Right lobe of liver (tissue), 6 donors: Measurements from ENCODE around the gene ZRANB3. TPM values are rescaled to one million over a fixed set of nuclear protein-coding genes. Genes with fewer than 3 reads are reported as not detected.
"Not testable (repeated sequence)": the region's sequence is repeated elsewhere in the genome, so short reads cannot be mapped to it uniquely, and the experiment has no call there.

Source experiments
- ATAC-seq, 4 donors: fragments of 200-7000 bp; cut with Tn5 transposase; one replicate each; pipeline ENCODE4 v1.9.1; 2020; ENCODE audit warnings: mild to moderate bottlenecking in 4 of 4, moderate library complexity in 4 of 4
- DNase-seq, 3 donors: peaks; one replicate each; pipeline ENCODE4 v3.0.0-alpha.2; 2020
- H3K27ac ChIP-seq, 3 donors: fragments of 200-600 bp; one replicate each; pipeline ENCODE4 v1.8.0; 2022
- H3K27me3 ChIP-seq, 2 donors: fragments of 200-600 bp; one replicate each; pipeline ENCODE4 v1.8.0; 2022
- H3K36me3 ChIP-seq, 4 donors: fragments of 200-600 bp; sonication (generic) in 1 of 4; one replicate each; pipeline versions ENCODE4 v1.5.1 to v1.8.0; 2017 to 2022; ENCODE audit warnings: control low read depth in 1 of 4
- H3K4me1 ChIP-seq, 4 donors: fragments of 200-600 bp; sonication (generic) in 1 of 4; one replicate each; pipeline versions ENCODE4 v1.5.1 to v1.8.0; 2017 to 2022; ENCODE audit warnings: control low read depth in 1 of 4
- H3K4me3 ChIP-seq, 3 donors: fragments of 200-600 bp; one replicate each; pipeline ENCODE4 v1.8.0; 2022
- H3K9me3 ChIP-seq, 4 donors: fragments of 200-600 bp; sonication (generic) in 1 of 4; one replicate each; pipeline versions ENCODE4 v1.5.1 to v1.8.0; 2017 to 2022; ENCODE audit warnings: control low read depth in 1 of 4
- POLR2A ChIP-seq: fragments of 450-650 bp; IDR thresholded peaks from one replicate; pipeline ENCODE4 v1.6.1; 2017; ENCODE audit warnings: antibody characterized with exemption, mild to moderate bottlenecking
- WGBS: methylation state at CpG from one replicate; pipeline ENCODE4 v1.1.6; 2018; ENCODE audit warnings: low coverage, low lambda C conversion rate; ENCODE audit not compliant: insufficient coverage; ENCODE audit errors: missing lambda C conversion rate; 5-methylcytosine and 5-hydroxymethylcytosine counted together
- intact Hi-C, 2 donors: fragments of 100-400 bp; cut with DNase I; formaldehyde crosslinking; loops; one replicate each; pipeline versions ENCODE4 v1.11.2 to v1.14.1; 2022
- total RNA-seq, 6 experiments: library from RNA; depleted of rRNA in 2 of 6; stranded (reverse); fragments of >200 nt in 2 of 6; fragmentation: NEBNext Ultra II Directional in 3 of 6; extraction: Animal tissue kit (Norgen Biotek cat#: 25700) in 3 of 6; gene quantifications; one replicate each; pipeline versions ENCODE4 v1.1.0 to v1.2.4, GENCODE V29; 2016 to 2023
- TF ChIP-seq, protein P1 (sequence below), 4 donors: fragments of 200-600 bp in 3 of 4; fragments of 450-650 bp in 1 of 4; IDR thresholded peaks; one replicate each; pipeline versions ENCODE4 v1.5.1 to v1.8.0; 2016 to 2022; ENCODE audit warnings: antibody characterized with exemption in 4 of 4, mild to moderate bottlenecking in 2 of 4
- donor health status: DM: no; HTN: yes; CAD: no.
- donor health status: DM: no; HTN: no; CAD: no.
- donor health status: DM: no; HTN: no; CAD: no.
- donor health status: DM: no; HTN: yes; CAD: no.
- donor health status: DM: no; HTN: yes; CAD: no.

ZRANB3 gene
- total RNA-seq, 6 experiments from 2014 or later: 3.3 to 5.6 (median 4.0) TPM

DNA sequence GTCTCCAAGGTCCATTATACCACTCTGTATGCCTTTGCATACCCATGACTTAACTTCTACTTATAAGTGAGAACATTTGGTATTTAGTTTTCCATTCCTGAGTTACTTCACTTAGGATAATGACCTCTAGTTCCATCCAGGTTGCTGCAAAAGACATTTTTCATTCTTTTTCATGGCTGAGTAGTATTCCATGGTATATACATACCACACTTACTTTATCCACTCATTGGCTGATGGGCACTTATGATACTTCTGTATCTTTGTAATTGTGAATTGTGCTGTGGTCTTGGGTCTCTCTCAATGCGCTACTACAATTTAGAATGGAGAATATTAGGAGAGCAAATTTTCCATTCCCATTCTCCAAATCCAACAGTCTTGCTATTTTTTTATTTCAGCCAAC is 76.4 kb downstream of the ZRANB3 start:
- Histone ChIP-seq H3K27ac (no peak overlapping the region), H3K27me3 (no peaks in the 10 kb centered on the region), H3K9me3 (no peaks in the 10 kb centered on the region), H3K36me3 (no peaks in the 10 kb centered on the region), H3K4me1 (no peaks in the 10 kb centered on the region), H3K4me3 (no peak overlapping the region)
- WGBS: 100% methylated on average over 1 of the region's 1 CpG
- DNase-seq (no peak), ATAC-seq (no peak)
- intact Hi-C loops: no loop called here
- no peak for TF ChIP-seq POLR2A
- TF ChIP-seq, protein P1, sequence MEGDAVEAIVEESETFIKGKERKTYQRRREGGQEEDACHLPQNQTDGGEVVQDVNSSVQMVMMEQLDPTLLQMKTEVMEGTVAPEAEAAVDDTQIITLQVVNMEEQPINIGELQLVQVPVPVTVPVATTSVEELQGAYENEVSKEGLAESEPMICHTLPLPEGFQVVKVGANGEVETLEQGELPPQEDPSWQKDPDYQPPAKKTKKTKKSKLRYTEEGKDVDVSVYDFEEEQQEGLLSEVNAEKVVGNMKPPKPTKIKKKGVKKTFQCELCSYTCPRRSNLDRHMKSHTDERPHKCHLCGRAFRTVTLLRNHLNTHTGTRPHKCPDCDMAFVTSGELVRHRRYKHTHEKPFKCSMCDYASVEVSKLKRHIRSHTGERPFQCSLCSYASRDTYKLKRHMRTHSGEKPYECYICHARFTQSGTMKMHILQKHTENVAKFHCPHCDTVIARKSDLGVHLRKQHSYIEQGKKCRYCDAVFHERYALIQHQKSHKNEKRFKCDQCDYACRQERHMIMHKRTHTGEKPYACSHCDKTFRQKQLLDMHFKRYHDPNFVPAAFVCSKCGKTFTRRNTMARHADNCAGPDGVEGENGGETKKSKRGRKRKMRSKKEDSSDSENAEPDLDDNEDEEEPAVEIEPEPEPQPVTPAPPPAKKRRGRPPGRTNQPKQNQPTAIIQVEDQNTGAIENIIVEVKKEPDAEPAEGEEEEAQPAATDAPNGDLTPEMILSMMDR (IDR thresholded peaks at IDR 0.05): no peak

DNA sequence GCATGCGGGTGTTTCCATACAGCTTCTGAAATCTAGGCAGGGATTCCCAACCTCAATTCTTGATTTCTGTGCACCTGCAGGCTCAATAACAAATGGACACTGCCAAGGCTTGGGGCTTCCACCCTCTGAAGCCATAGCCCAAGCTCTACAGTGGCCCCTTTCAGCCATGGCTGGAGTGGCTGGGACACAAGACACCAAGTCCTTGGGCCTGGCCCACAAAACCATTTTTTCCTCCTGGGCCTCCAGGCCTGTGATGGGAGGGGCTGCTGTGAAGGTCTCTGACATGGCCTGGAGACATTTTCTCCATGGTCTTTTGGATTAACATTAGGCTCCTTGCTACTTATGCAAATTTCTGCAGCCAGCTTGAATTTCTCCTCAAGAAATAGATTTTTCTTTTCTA is 78.0 kb downstream of the ZRANB3 start:
- WGBS: no CpG with 5 or more reads among the region's 1 CpG

DNA sequence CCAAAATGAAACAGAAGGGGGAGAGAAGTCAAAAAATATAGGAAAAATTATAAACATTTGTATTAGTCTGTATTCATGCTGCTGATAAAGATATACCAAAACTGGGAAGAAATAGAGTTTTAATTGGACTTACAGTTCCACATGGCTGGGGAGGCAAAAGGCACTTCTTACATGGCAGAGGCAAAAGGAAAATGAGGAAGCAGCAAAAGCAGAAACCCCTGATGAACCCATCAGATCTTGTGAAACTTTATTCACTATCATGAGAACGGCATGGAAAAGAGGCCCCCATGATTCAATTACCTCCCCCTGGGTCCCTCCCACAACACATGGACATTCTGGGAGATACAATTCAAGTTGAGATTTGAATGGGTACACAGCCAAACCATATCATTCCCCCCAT is 79.1 kb downstream of the ZRANB3 start:
- no peak for TF ChIP-seq POLR2A
- TF ChIP-seq, protein P1 (IDR thresholded peaks at IDR 0.05): no peak
- 100% methylated on average over 1 of the region's 1 CpG for WGBS
- intact Hi-C loops: no loop called here
- DNase-seq: no peak
- H3K36me3 ChIP-seq: no peaks in the 10 kb centered on the region
- H3K27ac ChIP-seq: no peak overlapping the region
- H3K27me3 ChIP-seq: no peaks in the 10 kb centered on the region
- no peak for ATAC-seq
- H3K4me3 ChIP-seq: no peak overlapping the region
- no peaks in the 10 kb centered on the region for H3K9me3 ChIP-seq
- no peaks in the 10 kb centered on the region for H3K4me1 ChIP-seq

More for the DNA sequence above, 78.0 kb downstream of the ZRANB3 start:
- ATAC-seq, H3K36me3 ChIP-seq, DNase-seq, H3K4me3 ChIP-seq, H3K9me3 ChIP-seq, H3K27ac ChIP-seq, H3K27me3 ChIP-seq, H3K4me1 ChIP-seq, intact Hi-C loops: not testable (repeated sequence)

DNA sequence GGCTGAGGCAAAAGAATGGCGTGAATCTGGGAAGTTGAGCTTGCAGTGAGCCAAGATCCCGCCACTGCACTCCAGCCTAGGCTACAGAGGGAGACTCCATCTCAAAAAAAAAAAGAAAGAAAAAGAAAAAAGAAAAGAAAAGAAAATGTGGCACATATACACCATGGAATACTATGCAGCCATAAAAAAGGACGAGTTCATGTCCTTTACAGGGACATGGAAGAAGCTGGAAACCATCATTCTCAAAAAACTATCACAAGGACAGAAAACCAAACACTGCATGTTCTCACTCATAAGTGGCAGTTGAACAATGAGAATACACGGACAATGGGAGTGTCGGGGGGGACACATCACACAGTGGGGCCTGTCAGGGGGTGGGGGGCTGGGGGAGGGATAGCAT is 88.0 kb downstream of the ZRANB3 start:
- intact Hi-C loops, ATAC-seq, H3K4me1 ChIP-seq, H3K27ac ChIP-seq, H3K36me3 ChIP-seq, H3K4me3 ChIP-seq, H3K9me3 ChIP-seq, DNase-seq, H3K27me3 ChIP-seq: not testable (repeated sequence)
- 86% methylated on average over 5 of the region's 5 CpGs for WGBS

GRCh38 chr2:135435155-135435554 is 95.9 kb downstream of the ZRANB3 start:
- H3K27ac ChIP-seq, intact Hi-C loops, DNase-seq, ATAC-seq, H3K27me3 ChIP-seq, H3K4me1 ChIP-seq, H3K36me3 ChIP-seq, H3K4me3 ChIP-seq, H3K9me3 ChIP-seq: not testable (repeated sequence)
- 92% methylated on average over 6 of the region's 6 CpGs for WGBS

DNA sequence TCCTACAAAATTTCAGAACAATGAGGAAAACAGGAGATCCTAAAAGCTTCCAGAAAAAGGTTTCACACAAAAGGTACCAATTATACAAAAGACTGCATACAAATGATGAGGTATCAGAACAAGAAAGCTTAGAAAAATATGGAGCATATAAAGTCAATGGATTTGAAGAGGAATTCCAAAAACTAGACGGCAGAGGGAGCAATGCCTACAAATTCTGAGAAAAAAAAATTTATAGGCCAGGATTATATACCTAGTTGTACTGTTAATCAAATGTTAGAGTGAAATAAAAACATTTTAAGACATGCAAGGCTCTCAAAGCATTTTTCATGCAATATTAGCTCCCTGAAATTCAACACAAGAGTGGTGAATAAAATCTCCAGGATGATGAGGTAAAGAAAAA is 106.2 kb downstream of the ZRANB3 start:
- ATAC-seq (no peak), DNase-seq (no peak)
- no peaks in the 10 kb centered on the region for H3K4me1 ChIP-seq
- no peak for TF ChIP-seq POLR2A
- TF ChIP-seq, protein P1 (IDR thresholded peaks at IDR 0.05): no peak
- H3K9me3 ChIP-seq: no peaks in the 10 kb centered on the region
- H3K27ac ChIP-seq: no peak overlapping the region
- H3K27me3 ChIP-seq: no peaks in the 10 kb centered on the region
- intact Hi-C loops: no loop called here
- H3K36me3 ChIP-seq: no peaks in the 10 kb centered on the region
- no CpG with 5 or more reads among the region's 1 CpG for WGBS
- H3K4me3 ChIP-seq: no peak overlapping the region
